PC-3 (cell line): ENCODE measurements around the gene KCTD12.

Experiments
- EZH2phosphoT487 ChIP-seq: fragments of 300-600 bp; sonication (generic); IDR thresholded peaks from 2 replicates; pipeline ENCODE4 v1.6.1; 2018; ENCODE audit warnings: mild to moderate bottlenecking, antibody characterized with exemption, low read length, borderline replicate concordance
- TF ChIP-seq, protein P1 (sequence below): fragments of 300-600 bp; sonication (generic); conservative IDR thresholded peaks from 2 replicates; pipeline ENCODE4 v1.5.1; 2017; ENCODE audit warnings: antibody characterized with exemption, low read depth, mild to moderate bottlenecking, low read length

DNA sequence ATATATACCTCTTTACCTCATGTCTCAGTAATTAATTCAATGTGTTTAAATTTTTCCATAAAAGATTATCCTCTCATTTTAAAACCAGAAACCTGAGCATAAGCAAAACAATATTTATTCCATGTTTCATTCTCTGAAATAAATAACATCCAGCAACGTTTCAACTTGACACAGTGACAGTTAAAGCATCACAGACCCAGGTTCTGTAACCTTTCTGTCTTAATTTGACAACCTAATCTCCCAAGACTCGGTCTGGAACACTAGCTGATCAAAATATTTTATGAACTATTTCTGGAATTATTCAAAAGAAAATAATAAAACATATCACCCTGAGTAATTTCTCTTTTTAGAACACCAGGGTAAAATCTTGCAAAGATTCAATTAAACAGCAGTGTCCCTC lies 40.3 kb downstream of the KCTD12 start:
- TF ChIP-seq, protein P1, sequence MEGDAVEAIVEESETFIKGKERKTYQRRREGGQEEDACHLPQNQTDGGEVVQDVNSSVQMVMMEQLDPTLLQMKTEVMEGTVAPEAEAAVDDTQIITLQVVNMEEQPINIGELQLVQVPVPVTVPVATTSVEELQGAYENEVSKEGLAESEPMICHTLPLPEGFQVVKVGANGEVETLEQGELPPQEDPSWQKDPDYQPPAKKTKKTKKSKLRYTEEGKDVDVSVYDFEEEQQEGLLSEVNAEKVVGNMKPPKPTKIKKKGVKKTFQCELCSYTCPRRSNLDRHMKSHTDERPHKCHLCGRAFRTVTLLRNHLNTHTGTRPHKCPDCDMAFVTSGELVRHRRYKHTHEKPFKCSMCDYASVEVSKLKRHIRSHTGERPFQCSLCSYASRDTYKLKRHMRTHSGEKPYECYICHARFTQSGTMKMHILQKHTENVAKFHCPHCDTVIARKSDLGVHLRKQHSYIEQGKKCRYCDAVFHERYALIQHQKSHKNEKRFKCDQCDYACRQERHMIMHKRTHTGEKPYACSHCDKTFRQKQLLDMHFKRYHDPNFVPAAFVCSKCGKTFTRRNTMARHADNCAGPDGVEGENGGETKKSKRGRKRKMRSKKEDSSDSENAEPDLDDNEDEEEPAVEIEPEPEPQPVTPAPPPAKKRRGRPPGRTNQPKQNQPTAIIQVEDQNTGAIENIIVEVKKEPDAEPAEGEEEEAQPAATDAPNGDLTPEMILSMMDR = no peak
- TF ChIP-seq EZH2phosphoT487 = no peak
